Gastrocnemius medialis (tissue), 4 donors: ENCODE results near the gene ID3.

Experiments
- POLR2A ChIP-seq, 2 donors: fragments of 450-650 bp; IDR thresholded peaks; one replicate each; pipeline ENCODE4 v1.6.1; 2017; ENCODE audit warnings: antibody characterized with exemption in 2 of 2, mild to moderate bottlenecking in 2 of 2, moderate library complexity in 2 of 2
- TF ChIP-seq, protein P1 (sequence below), 5 experiments: fragments of 450-650 bp in 3 of 5; fragments of 200-600 bp in 2 of 5; sonication (generic) in 2 of 5; IDR thresholded peaks in 4 of 5; conservative IDR thresholded peaks in 1 of 5; 1 replicate in 4 of 5; 2 replicates in 1 of 5; pipeline ENCODE4 v1.5.1; 2016 to 2019; ENCODE audit warnings: antibody characterized with exemption in 5 of 5, mild to moderate bottlenecking in 3 of 5, moderate library complexity in 3 of 5

DNA sequence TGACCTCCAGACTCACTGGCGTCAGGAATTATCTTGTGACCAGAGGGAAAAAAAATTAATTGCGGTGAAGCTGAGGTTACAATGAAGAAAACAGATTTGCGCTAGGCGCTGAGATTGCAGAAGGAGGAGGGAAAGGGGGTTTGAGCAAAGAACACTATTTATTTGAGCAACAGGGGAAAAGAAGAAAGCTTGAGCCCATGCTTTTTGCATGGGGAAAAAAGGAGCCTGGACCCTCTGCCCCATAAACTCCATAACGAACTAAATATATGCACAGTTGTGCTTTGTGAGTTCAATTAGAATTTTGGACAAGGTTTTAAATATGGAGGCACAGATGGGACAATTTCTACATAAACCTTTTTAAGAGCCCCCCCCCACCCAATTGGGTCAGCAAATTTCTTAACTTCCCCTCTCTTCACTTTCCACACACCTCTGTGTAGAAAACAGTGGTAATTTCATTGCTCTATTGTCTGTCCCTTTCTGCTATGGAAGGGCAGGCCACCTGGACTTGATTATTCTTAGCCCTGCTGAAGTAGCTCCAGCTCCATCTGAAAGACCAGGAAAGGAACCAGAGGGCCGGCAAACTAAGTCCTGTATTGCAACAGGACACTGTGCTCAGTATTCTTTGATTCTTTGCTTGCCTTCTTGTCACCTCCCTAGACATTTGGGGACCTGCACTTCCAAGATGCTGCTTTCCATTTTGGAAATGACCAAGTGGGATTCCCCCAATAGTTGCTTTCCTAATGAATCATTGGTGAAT, 862 bp upstream of the ID3 start:
- TF ChIP-seq, protein P1, sequence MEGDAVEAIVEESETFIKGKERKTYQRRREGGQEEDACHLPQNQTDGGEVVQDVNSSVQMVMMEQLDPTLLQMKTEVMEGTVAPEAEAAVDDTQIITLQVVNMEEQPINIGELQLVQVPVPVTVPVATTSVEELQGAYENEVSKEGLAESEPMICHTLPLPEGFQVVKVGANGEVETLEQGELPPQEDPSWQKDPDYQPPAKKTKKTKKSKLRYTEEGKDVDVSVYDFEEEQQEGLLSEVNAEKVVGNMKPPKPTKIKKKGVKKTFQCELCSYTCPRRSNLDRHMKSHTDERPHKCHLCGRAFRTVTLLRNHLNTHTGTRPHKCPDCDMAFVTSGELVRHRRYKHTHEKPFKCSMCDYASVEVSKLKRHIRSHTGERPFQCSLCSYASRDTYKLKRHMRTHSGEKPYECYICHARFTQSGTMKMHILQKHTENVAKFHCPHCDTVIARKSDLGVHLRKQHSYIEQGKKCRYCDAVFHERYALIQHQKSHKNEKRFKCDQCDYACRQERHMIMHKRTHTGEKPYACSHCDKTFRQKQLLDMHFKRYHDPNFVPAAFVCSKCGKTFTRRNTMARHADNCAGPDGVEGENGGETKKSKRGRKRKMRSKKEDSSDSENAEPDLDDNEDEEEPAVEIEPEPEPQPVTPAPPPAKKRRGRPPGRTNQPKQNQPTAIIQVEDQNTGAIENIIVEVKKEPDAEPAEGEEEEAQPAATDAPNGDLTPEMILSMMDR (IDR thresholded peaks at IDR 0.05 in 4 of 5, conservative IDR thresholded peaks at IDR 0.05 in 1 of 5) = no peak
- no peak for TF ChIP-seq POLR2A (IDR thresholded peaks at IDR 0.05)
